Fibroblast of skin of scalp (primary cell): ENCODE measurements around the gene VWA3B.
A peak's percentile ranks its signal among the peaks of the same experiment; 100 is the strongest.
"Not testable (repeated sequence)": the region's sequence is repeated elsewhere in the genome, so short reads cannot be mapped to it uniquely, and the experiment has no call there.

ENCODE experiments used
- DNase-seq: peaks from one replicate; pipeline ENCODE4 v3.0.0-alpha.2; 2013

Gene VWA3B

GRCh38 chr2:98134172-98135005 lies 47.4 kb downstream of the VWA3B start:
- no peak for DNase-seq

DNA sequence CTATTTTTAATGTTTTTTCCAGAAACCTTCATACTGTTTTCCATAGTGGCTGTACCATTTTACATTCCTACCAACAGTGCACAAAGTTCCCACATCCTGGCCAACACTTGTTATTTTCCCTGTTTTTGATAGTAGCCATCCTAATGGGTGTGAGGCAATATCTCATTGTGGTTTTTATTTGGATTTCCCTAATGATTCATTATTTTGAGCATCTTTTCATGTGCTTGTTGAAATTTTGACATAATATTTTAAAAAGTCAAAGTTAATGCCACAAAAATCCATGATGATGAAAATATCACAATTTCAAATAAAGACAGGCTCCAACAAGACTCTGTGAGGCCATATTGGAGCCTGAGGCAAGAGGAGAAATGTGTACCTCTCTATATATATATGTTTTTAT lies 50.2 kb downstream of the VWA3B start:
- DNase-seq, result no peak

DNA sequence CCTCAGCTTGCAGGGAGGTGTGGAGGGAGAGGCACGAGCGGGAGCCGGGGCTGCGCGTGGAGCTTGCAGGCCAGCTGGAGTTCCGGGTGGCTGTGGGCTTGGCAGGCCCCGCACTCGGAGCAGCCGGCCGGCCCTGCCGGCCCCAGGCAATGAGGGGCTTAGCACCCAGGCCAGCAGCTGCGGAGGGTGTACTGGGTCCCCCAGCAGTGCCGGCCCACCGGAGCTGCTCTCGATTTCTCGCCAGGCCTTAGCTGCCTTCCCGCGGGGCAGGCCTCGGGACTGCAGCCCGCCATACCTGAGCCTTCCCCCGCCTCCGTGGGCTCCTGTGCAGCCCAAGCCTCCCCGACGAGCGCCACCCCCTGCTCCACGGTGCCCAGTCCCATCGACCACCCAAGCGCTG lies 52.0 kb downstream of the VWA3B start:
- DNase-seq, result not testable (repeated sequence)

DNA sequence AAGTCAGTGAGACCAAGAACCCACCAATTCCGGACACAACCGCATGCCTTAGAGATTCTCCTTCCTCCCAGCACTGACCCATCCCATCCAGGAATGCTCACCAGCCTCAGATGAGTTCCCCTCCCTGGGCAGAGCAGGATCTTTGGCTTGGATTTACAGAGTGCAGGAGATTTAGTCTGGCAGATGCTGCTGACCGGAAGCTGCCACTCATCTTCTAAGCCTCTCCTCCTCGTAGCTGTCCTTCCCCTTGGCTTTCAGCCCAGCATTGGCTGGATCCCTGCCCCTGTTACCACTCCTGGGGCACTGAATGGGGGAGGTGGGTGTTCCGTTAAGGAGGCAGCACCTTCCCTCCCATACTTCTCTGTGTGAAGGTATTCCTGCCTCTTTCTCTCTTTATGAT lies 53.2 kb downstream of the VWA3B start:
- no peak for DNase-seq

GRCh38 chr2:98142106-98142791 lies 55.3 kb downstream of the VWA3B start:
- DNase-seq, result no peak

- DNase-seq, result no peak
Measured at GRCh38 chr2:98145070-98145469, 58.1 kb downstream of the VWA3B start.

DNA sequence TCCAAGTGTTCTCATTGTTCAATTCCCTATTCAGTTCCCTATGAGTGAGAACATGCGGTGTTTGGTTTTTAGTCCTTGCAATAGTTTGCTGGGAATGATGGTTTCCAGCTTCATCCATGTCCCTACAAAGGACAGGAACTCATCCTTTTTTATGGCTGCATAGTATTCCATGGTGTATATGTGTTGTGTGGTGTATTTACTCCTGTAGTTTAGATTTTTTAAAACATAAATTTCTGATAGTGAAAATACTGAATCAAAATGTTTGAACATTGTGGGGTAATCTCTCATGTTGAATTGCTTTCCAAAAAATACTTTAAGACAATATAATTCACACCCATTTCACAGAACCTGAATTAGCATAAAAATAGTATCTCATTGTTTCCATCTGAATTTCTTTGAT lies 60.9 kb downstream of the VWA3B start:
- DNase-seq, result not testable (repeated sequence)

GRCh38 chr2:98148595-98149332 lies 61.8 kb downstream of the VWA3B start:
- DNase-seq, result no peak

DNA sequence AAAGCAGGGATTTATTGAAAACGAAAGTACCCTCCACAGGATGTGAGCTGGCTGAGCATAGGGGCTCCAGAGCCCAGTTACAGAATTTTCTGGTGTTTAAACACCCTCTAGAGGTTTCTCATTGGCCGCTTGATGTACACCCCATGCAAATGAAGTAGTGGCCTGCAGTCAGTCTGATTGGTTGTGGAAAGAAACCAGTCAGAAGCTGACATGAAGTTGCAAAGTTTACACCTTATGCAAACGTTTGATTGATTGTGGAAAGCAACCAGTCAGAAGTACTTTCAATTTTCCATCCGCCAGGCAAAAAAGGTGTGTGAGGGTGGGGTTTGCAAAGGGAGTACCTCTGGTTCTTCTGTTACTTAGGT lies 62.3 kb downstream of the VWA3B start:
- peak; percentile 60 for DNase-seq

DNA sequence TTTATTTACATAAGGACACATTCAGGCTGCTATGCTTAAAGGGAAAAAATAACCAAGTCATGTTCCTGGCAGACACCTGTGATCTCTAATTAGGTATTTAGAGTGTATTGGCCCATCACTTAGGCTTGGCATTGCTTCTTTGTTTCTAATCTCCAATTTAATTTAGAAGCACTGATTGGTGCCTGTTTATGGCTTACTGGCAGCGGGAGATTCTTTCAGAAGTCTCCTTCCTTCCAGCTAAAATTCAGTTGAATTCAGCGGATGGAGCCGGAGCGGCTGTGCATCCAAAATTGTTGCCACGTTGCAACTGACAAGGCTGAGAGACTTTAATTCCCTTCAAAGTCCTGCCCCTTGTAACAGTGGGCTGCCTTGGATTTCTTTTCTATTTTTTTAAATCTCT lies 66.5 kb downstream of the VWA3B start:
- DNase-seq, result no peak

GRCh38 chr2:98155291-98155690 lies 68.3 kb downstream of the VWA3B start:
- no peak for DNase-seq

GRCh38 chr2:98155716-98156115 lies 68.7 kb downstream of the VWA3B start:
- peak; percentile 18 for DNase-seq

DNA sequence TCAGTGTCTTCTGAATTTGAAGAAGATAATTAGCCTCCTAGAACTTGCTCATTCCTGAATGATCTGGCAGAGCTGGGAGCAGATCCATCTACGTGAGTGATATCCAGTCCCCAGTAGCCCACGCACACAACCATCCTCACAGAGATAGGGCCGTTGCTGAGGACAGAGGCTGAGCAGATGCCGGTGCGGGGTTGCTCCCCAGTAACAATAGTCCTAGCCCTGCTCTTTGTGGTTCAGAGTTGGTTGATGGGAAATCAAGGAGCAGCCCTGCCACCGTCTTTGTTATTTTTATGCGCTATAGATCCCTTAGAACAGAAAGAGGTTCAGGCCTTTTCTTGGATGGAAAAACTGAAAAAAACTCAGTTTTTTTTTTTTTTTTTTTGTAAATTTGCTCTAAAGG lies 69.3 kb downstream of the VWA3B start:
- no peak for DNase-seq

GRCh38 chr2:98157557-98157956 lies 70.6 kb downstream of the VWA3B start:
- no peak for DNase-seq

- DNase-seq, result no peak
Measured at GRCh38 chr2:98158305-98158704, 71.3 kb downstream of the VWA3B start.

DNA sequence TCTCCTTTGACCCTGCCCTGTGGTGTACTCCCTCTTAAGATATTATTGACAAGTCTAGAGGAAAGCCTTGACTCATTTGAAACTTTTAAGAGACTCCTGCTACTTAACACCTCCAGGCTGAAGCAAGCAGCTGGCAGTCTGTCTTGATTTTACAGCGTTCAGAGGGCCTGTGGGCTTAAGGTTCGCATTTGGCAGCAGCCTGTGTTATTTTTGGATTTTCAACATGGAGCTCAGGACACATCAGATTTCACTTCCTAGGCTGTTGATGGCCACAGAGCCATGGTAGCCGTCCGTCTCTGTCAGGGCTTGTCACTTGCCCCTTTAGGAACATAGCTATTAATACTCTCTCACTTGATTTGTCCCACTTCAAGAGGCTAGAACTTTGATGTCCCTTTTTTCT lies 73.6 kb downstream of the VWA3B start:
- DNase-seq, result no peak

DNA sequence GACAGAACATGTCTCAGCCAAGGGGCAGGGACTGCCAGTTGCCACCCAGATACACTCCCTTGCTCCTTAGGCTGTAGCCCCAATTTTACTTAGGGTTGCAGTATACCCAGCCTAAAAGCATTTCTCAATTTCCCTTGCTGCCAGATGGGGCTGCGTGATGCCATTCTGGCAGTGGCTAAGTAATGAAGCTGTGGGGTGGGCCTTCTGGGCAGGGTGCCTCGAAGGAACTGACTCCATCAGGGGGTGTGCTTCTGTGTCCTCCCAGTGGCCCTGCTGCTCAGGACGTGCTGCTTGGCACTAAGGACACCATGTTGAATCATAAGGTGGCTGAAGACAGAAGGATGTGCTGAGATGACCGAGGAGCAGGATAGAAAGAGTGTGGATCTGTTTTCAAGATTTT lies 74.2 kb downstream of the VWA3B start:
- no peak for DNase-seq

DNA sequence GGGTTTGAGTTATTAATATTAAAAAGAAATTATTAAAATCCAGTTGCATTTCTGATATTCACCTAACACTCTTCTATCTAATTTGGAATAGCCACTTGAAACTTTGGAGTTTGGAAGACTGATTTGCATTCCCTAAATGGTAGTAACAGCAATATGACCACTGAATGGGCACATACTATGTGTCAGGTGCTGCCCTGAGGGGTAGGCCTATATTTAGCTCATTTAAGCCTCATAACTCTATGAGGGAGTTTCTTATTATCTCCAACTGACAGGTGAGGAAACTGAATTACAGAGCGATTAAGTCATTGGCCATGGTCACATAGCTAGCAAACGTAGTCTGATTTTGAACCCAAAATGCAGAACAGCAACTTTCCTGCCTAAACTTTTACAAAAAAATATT lies 77.3 kb downstream of the VWA3B start:
- no peak for DNase-seq

DNA sequence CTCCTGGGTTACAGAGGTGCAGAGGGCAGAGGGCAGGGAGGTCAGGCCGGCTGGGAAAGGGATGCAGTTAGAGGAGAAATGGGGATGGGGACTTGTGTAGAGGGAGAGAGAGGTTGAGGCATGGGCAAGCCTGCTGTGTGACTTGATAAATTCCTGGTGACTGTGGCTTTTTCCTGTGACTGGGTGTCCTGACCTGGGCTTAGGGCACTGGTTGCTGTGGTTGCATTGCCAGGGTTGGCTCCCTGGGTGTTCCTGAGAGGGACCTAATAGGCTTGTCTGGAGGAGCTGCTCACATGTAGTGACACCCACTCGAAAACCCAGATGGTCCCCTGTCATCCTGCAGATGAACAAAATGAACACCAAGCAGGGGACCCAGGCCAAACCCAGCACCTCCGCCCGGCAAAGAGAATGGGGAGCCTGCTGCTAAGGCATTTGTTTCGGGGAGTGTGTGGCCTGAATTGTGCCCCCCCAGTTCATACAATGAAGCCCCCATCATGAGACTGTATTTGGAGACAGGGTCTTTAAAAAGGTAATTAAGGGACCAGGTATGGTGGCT lies 78.6 kb downstream of the VWA3B start:
- no peak for DNase-seq

DNA sequence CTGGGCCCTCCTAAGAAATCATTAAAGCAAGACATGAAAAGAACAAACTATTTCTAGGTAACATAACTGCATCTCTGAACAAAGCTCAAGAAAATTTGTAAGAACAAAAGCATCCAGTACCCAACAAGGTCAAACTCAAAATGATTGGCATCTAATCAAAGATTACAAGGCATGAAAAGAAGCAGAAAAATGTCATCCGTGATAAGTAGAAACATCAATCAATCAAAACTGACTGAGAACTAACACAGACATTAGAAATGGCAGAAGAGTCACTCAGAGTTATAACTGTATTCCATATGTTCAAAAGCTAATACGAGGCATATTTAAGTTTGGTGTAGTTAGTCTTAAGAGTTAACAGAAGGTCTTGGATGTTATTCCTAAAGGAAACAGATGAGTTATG lies 80.9 kb downstream of the VWA3B start:
- DNase-seq, result no peak

DNA sequence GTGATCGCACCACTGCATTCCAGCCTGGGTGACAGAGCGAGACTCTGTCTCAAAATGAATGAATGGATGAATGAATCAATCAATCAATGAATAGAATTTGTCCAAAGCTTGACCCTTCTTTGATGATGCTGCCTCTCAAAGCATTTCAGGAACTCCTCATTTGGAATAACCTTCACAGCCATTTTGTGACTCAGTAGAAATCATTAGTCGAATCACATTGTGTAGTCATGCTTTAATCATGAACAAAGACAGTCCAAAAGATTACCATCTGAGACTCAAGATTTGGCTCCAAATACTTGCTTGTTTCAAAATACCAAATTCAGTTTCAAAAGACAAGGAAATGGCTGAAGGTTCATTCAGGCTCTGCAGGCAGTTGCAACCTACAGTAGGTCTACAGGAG lies 83.1 kb downstream of the VWA3B start:
- DNase-seq, result no peak

- DNase-seq, result no peak
Measured at GRCh38 chr2:98172150-98172765, 85.3 kb downstream of the VWA3B start.

- DNase-seq, result no peak
Measured at GRCh38 chr2:98172951-98173350, 86.0 kb downstream of the VWA3B start.
